ENCODE results near the gene CCDC142. TPM values are rescaled to one million over a fixed set of nuclear protein-coding genes. Genes with fewer than 3 reads are reported as not detected.

The CCDC142 gene
- total RNA-seq, 1 donor from 2014 or later: 28.0 TPM

- Mint-ChIP-seq H3K4me3 (ENCODE audit: unreplicated experiment) (no peak overlapping the region), H3K9me3 (ENCODE audit: unreplicated experiment) (peaks cover 8% of the 10 kb centered on the region), H3K36me3 (ENCODE audit: unreplicated experiment) (no peaks in the 10 kb centered on the region), H3K27me3 (ENCODE audit: unreplicated experiment) (peaks cover 2% of the 10 kb centered on the region), H3K27ac (ENCODE audit: unreplicated experiment) (no peak overlapping the region), H3K4me1 (ENCODE audit: low read depth, unreplicated experiment) (peaks cover 3% of the 10 kb centered on the region)
- DNase-seq: no peak
- no peak for TF ChIP-seq CTCF (IDR thresholded peaks at IDR 0.05; ENCODE audit: partially characterized antibody, unreplicated experiment)
Observed at GRCh38 chr2:74429487-74430451, 53.0 kb downstream of the CCDC142 start.

- H3K36me3 Mint-ChIP-seq (ENCODE audit: unreplicated experiment): no peaks in the 10 kb centered on the region
- no peak overlapping the region for H3K27ac Mint-ChIP-seq (ENCODE audit: unreplicated experiment)
- H3K4me1 Mint-ChIP-seq (ENCODE audit: low read depth, unreplicated experiment): peaks cover 3% of the 10 kb centered on the region
- H3K4me3 Mint-ChIP-seq (ENCODE audit: unreplicated experiment): no peak overlapping the region
- peaks cover 7% of the 10 kb centered on the region for H3K9me3 Mint-ChIP-seq (ENCODE audit: unreplicated experiment)
- H3K27me3 Mint-ChIP-seq (ENCODE audit: unreplicated experiment): peaks cover 2% of the 10 kb centered on the region
- TF ChIP-seq CTCF (IDR thresholded peaks at IDR 0.05; ENCODE audit: partially characterized antibody, unreplicated experiment): no peak
- DNase-seq: no peak
Observed at GRCh38 chr2:74428675-74429074, 54.1 kb downstream of the CCDC142 start.

GRCh38 chr2:74427551-74427950 is 55.2 kb downstream of the CCDC142 start:
- H3K27ac Mint-ChIP-seq (ENCODE audit: unreplicated experiment): no peak overlapping the region
- peaks cover 11% of the 10 kb centered on the region for H3K9me3 Mint-ChIP-seq (ENCODE audit: unreplicated experiment)
- no peak for DNase-seq
- H3K4me1 Mint-ChIP-seq (ENCODE audit: low read depth, unreplicated experiment): peaks cover 3% of the 10 kb centered on the region
- no peak for TF ChIP-seq CTCF (IDR thresholded peaks at IDR 0.05; ENCODE audit: partially characterized antibody, unreplicated experiment)
- H3K27me3 Mint-ChIP-seq (ENCODE audit: unreplicated experiment): peaks cover 2% of the 10 kb centered on the region
- no peaks in the 10 kb centered on the region for H3K36me3 Mint-ChIP-seq (ENCODE audit: unreplicated experiment)
- no peak overlapping the region for H3K4me3 Mint-ChIP-seq (ENCODE audit: unreplicated experiment)

- Mint-ChIP-seq H3K36me3 (ENCODE audit: unreplicated experiment) (no peaks in the 10 kb centered on the region), H3K27me3 (ENCODE audit: unreplicated experiment) (peaks cover 8% of the 10 kb centered on the region), H3K27ac (ENCODE audit: unreplicated experiment) (no peak overlapping the region), H3K4me3 (ENCODE audit: unreplicated experiment) (no peak overlapping the region), H3K4me1 (ENCODE audit: low read depth, unreplicated experiment) (peaks cover 3% of the 10 kb centered on the region), H3K9me3 (ENCODE audit: unreplicated experiment) (peaks cover 14% of the 10 kb centered on the region)
- TF ChIP-seq CTCF (IDR thresholded peaks at IDR 0.05; ENCODE audit: partially characterized antibody, unreplicated experiment): no peak
- no peak for DNase-seq
Observed at GRCh38 chr2:74426181-74426758, 56.5 kb downstream of the CCDC142 start.

- H3K9me3 Mint-ChIP-seq (ENCODE audit: unreplicated experiment): peaks cover 14% of the 10 kb centered on the region
- no peak for TF ChIP-seq CTCF (IDR thresholded peaks at IDR 0.05; ENCODE audit: partially characterized antibody, unreplicated experiment)
- H3K27me3 Mint-ChIP-seq (ENCODE audit: unreplicated experiment): peaks cover 8% of the 10 kb centered on the region
- peaks cover 3% of the 10 kb centered on the region for H3K4me1 Mint-ChIP-seq (ENCODE audit: low read depth, unreplicated experiment)
- H3K4me3 Mint-ChIP-seq (ENCODE audit: unreplicated experiment): no peak overlapping the region
- DNase-seq: no peak
- H3K36me3 Mint-ChIP-seq (ENCODE audit: unreplicated experiment): no peaks in the 10 kb centered on the region
- H3K27ac Mint-ChIP-seq (ENCODE audit: unreplicated experiment): peak overlapping the region; percentile 77
Observed at GRCh38 chr2:74425523-74425922, 57.3 kb downstream of the CCDC142 start.
